Activated naive CD4-positive, alpha-beta T cell treated with anti-CD3 and anti-CD28 coated beads for 36 hours (primary cell): ENCODE results near the gene OR10W1. TPM values are rescaled to one million over a fixed set of nuclear protein-coding genes. Genes with fewer than 3 reads are reported as not detected.

Experiments
- CTCF ChIA-PET: fragments of 350-600 bp; sonication (Branson Sonifier 250); formaldehyde crosslinking; loops from one replicate; lab custom pipeline; 2021; ENCODE audit warnings: antibody characterized with exemption; lab: Charles Lee
- DNase-seq: peaks from one replicate; pipeline ENCODE4 v3.0.0-alpha.2; 2020
- H3K27ac Mint-ChIP-seq: one replicate; pipeline ENCODE4 v1.8.0; 2021; ENCODE audit warnings: mild to moderate bottlenecking, mixed read lengths
- H3K27me3 Mint-ChIP-seq: one replicate; pipeline ENCODE4 v1.8.0; 2021; ENCODE audit warnings: low read depth, mixed read lengths
- H3K36me3 Mint-ChIP-seq: one replicate; pipeline ENCODE4 v1.8.0; 2021; ENCODE audit warnings: low read depth, mixed read lengths
- H3K4me1 Mint-ChIP-seq: one replicate; pipeline ENCODE4 v1.8.0; 2021; ENCODE audit warnings: low read depth, mixed read lengths
- H3K4me3 Mint-ChIP-seq: one replicate; pipeline ENCODE4 v1.8.0; 2021; ENCODE audit warnings: mild to moderate bottlenecking, moderate library complexity, mixed read lengths
- H3K9me3 Mint-ChIP-seq: one replicate; pipeline ENCODE4 v1.8.0; 2021; ENCODE audit warnings: mixed read lengths
- intact Hi-C: fragments of 100-400 bp; cut with micrococcal nuclease; formaldehyde crosslinking; loops from one replicate; pipeline ENCODE4 v1.15.1; 2023
- total RNA-seq, 2 experiments: library from RNA; stranded (reverse); gene quantifications; one replicate each; pipeline ENCODE4 v1.2.3, GENCODE V29; 2021

OR10W1 gene
- total RNA-seq, 2 experiments from 2014 or later: not detected

DNA sequence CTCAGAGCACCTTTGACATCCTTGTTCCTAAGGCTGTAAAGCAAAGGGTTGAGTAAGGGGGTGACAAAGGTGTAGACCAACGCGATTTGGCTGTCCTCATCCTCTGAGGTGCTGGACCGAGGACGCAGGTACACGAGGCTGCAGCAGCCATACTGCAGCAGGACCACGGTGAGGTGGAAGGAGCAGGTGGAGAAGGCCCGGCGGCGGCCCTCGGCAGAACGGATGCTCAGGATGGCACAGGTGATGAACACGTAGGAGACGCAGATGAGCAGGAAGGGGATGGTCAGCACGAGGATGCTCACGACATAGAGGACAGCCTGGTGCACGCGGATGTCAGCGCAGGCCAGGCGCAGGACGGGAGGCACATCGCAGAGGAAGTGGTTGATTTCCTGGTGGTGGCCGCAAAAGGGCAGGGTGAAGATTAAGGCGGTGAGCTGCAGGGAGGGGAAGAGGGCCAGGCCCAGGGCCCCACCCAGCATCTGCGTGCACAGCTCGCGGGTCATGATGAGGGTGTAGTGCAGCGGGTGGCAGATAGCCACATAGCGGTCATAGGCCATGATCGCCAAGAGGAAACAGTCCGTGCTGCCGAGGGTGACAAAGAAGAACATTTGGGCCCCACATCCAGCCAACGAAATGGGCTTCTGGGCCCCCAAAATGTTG is 40.0 kb downstream of the OR10W1 start:
- peaks cover 3% of the 10 kb centered on the region for H3K27me3 Mint-ChIP-seq
- intact Hi-C loops: no loop called here
- H3K4me1 Mint-ChIP-seq: no peaks in the 10 kb centered on the region
- CTCF ChIA-PET: no interaction called here
- H3K36me3 Mint-ChIP-seq: no peaks in the 10 kb centered on the region
- no peak overlapping the region for H3K27ac Mint-ChIP-seq
- no peaks in the 10 kb centered on the region for H3K9me3 Mint-ChIP-seq
- H3K4me3 Mint-ChIP-seq: no peak overlapping the region
- no peak for DNase-seq

DNA sequence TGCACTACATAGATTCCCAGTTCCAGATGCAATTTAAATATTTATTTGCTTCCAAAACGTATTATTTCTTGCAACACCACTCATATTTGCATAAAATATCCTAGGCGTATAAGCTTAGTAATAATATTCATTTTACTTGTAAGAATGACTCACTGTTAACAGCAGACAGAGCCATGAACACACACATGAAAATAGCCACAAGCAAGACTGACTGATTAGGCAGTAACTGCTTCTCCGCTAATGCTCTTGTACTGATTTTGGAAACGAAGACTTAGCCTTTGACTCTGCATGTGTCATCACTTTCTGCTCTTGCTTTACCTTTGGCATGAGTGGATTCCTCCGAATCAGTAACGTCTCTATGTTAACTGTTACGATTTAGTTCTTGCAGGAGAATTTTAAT is 45.3 kb downstream of the OR10W1 start:
- no peaks in the 10 kb centered on the region for H3K36me3 Mint-ChIP-seq
- peaks cover 10% of the 10 kb centered on the region for H3K27me3 Mint-ChIP-seq
- no peak overlapping the region for H3K4me3 Mint-ChIP-seq
- CTCF ChIA-PET: no interaction called here
- no peak for DNase-seq
- H3K4me1 Mint-ChIP-seq: no peaks in the 10 kb centered on the region
- H3K9me3 Mint-ChIP-seq: no peaks in the 10 kb centered on the region
- no peak overlapping the region for H3K27ac Mint-ChIP-seq
- intact Hi-C loops: no loop called here

Other genes starting within 250 kb of the OR10W1 start
- not detected for gene OR9Q1, start 244.4 kb downstream of the OR10W1 start, total RNA-seq
- gene OR6Q1, start 237.3 kb downstream of the OR10W1 start, total RNA-seq: not detected
- not detected for gene OR9I1, start 142.7 kb downstream of the OR10W1 start, total RNA-seq
- gene OR9Q2, start 79.2 kb downstream of the OR10W1 start, total RNA-seq: not detected
- not detected for gene OR1S2, start 64.1 kb downstream of the OR10W1 start, total RNA-seq
- not detected for gene OR1S1, start 55.5 kb downstream of the OR10W1 start, total RNA-seq
- not detected for gene OR10Q1, start 39.3 kb downstream of the OR10W1 start, total RNA-seq
- not detected for gene OR5B17, start 90.8 kb upstream of the OR10W1 start, total RNA-seq
- gene OR5B3, start 138.6 kb upstream of the OR10W1 start, total RNA-seq: not detected
- gene OR5B2, start 159.9 kb upstream of the OR10W1 start, total RNA-seq: not detected
- not detected for gene OR5B12, start 174.0 kb upstream of the OR10W1 start, total RNA-seq
- gene OR5B21, start 239.8 kb upstream of the OR10W1 start, total RNA-seq: not detected